HG03469 (cell line): Measurements from ENCODE around the gene IPMK.
"Not testable (repeated sequence)": the region's sequence is repeated elsewhere in the genome, so short reads cannot be mapped to it uniquely, and the experiment has no call there.

ENCODE experiments used
- ATAC-seq: cut with Tn5 transposase; IDR thresholded peaks from one replicate; pipeline ENCODE4 v1.9.1; 2021; ENCODE audit warnings: mild to moderate bottlenecking, moderate library complexity, moderate number of reproducible peaks; ENCODE audit not compliant: unreplicated experiment

Gene IPMK

DNA sequence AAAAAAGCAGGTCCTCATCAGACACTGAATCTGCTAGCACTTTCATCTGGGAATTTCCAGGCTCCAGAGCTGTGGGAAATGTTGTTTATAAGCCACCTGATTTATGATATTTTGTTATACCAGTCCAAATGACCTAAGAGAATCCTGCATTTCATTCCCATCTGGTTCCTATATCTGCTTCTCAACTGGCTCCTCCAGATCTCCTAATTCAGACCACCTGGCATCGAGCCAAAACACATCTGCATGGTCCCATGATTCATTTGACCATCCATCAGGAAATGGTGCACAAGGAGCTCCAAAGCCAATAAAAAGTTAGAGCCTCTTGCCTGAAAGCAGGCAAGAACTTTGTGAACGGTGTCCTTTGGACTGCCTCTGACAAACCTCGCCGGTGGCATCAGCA lies 108.9 kb downstream of the IPMK start:
- ATAC-seq: no peak

DNA sequence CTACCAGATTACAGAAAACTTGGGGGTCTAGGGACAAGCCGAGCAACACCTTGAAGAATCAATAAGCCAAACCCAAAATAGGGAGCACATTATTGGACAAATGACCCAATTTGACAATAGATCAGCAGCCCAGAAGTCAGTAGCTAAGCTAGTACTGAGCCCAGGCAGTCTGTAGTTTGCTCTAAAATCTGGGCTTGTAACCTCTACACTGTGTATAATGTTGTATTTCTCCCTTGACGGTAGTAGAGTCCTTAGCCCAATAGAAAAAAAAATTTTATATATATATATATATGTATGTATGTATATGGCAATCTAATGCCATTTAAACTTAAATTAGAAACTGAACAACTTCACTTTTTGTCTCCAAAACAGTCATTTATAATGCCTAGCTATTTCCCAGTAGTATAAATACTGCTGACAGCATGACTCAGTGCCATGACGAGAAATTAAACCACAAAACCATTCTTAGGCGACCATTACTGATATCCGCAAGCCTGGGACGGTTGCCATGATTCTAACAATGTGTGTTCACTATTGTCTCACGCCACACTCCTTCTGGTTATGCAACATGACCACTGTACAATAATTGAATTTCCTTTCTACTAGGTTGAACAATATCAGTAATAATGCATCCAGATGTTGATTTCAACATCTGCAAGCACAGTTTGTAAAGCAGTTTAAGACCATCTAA lies 110.5 kb downstream of the IPMK start:
- no peak for ATAC-seq

DNA sequence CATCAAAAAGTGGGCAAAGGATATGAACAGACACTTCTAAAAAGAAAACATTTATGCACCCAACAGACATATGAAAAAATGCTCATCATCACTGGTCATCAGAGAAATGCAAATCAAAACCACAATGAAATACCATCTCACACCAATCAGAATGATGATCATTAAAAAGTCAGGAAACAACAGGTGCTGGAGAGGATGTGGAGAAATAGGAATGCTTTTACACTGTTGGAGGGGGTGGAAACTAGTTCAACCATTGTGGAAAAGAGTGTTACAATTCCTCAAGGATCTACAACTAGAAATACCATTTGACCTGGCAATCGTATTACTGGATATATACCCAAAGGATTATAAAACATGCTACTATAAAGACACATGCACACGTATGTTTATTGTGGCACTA lies 111.8 kb downstream of the IPMK start:
- ATAC-seq: not testable (repeated sequence)

DNA sequence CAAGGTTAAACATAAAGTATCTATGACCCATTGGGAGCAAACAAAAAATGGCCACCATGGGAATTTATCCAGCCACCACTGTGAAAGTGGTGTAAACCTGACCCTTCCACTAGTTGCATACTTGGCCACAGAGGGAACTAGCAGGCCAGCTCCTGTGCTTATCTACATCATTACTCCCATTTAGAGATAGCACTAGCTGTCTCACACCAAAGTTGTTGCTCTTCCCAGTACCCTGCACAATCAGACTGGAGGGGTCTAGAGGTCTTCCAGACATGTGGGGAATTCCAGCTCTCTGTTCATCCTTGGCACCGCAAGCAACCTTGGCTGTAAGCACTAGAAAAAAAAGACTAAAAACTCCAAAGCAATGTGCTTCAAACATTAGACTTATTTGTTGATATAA lies 113.9 kb downstream of the IPMK start:
- ATAC-seq: no peak

DNA sequence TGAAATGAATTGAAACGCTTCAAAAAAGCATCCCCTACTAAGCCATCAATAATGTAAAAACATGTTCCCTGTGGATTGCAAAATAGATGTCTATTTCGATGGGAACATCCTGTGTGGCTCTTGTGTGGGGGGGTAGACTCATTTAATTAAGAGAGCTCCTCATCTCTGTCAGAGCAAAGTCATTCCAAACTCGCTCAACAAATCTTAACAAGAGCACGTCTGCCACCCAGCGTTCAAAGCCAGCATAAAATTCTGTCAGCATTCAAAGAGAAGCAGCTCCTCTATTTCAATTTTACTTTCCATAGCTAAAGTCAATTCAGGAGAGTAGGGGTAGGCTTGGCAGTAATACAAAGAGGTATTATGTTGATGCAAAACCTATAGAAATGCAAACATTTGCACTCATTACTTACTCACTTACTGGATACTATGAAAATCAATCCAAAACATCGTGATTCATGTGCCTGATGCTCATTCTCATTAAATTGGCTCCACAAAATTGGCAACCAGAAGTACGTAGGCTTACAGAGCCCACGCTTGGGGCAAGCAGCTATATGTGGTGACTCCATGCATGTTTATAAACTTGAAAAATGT lies 114.9 kb downstream of the IPMK start:
- peak; percentile 60 for ATAC-seq

DNA sequence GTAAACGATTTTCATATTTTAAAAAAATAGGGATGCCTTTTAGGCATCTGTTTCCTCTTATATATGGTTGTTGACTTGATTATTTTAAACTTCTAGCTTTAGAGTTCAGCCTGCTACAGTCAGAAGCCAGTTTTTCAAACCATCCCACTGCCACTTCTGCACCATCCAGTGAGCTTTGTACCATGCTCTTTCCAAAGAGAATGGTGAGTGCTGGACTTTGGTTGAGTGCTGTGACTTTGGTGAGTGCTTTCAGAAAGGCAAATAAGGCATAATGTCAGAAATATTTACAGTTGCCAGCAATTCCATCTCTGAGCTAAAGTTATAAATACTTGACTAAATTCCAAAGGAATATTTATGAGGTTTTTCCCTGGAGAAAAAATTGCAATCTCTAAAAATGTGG lies 117.4 kb downstream of the IPMK start:
- no peak for ATAC-seq

DNA sequence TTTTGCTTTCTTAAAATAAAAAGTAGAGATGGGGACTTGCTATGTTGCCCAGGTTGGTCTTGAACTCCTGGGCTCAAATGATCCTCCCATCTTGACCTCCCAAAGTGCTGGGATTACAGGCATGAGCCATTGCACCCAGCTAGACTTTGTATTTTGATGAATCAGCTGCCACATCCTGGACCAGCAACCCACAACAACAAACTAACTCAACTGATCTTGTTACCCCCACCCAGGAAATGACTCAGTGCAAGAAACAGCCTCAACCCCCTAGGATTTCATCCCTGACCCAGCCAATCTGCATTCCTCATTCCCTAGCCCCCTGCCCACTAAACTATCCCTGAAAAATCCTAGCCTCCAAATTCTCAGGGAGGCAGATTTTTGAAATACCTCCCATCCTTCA lies 123.8 kb downstream of the IPMK start:
- no peak for ATAC-seq
